Right atrium auricular region (tissue), 2 donors: ENCODE measurements around the gene SPP1. TPM values are rescaled to one million over a fixed set of nuclear protein-coding genes. Genes with fewer than 3 reads are reported as not detected.

Source experiments
- DNase-seq: peaks from one replicate; pipeline ENCODE4 v3.0.0-alpha.2; 2019; ENCODE audit warnings: low spot score
- H3K27ac ChIP-seq, 2 donors: fragments of 200-600 bp; sonication (generic); 1 replicate in 1 of 2; 2 replicates in 1 of 2; pipeline ENCODE4 v1.5.1; 2016 to 2019
- H3K27me3 ChIP-seq, 2 donors: fragments of 200-600 bp; sonication (generic); one replicate each; pipeline versions ENCODE4 v1.5.1 to v1.6.0; 2017 to 2019
- H3K36me3 ChIP-seq: fragments of 200-600 bp; sonication (generic); one replicate; pipeline ENCODE4 v1.5.1; 2016
- H3K4me1 ChIP-seq, 2 donors: fragments of 200-600 bp; sonication (generic); one replicate each; pipeline versions ENCODE4 v1.5.1 to v1.6.0; 2017 to 2019
- H3K4me3 ChIP-seq, 2 donors: fragments of 200-600 bp; sonication (generic); 1 replicate in 1 of 2; 2 replicates in 1 of 2; pipeline ENCODE4 v1.5.1; 2017 to 2019; ENCODE audit warnings: mild to moderate bottlenecking in 1 of 2, moderate library complexity in 1 of 2
- H3K9me3 ChIP-seq, 2 donors: fragments of 200-600 bp; sonication (generic); one replicate each; pipeline ENCODE4 v1.5.1; 2019
- total RNA-seq, 2 donors: library from RNA; depleted of rRNA; stranded (reverse); fragments of >200 nt; gene quantifications; one replicate each; pipeline ENCODE4 v1.1.0, GENCODE V29; 2016
- TF ChIP-seq, protein P1 (sequence below), 2 donors: fragments of 200-600 bp; sonication (generic); IDR thresholded peaks; one replicate each; pipeline ENCODE4 v1.5.1; 2019; ENCODE audit warnings: antibody characterized with exemption in 2 of 2

SPP1 gene
- total RNA-seq, 2 donors from 2014 or later, result 15.0 to 41.3 TPM

- Histone ChIP-seq H3K27ac (no peak overlapping the region), H3K27me3 (no peaks in the 10 kb centered on the region), H3K9me3 (no peaks in the 10 kb centered on the region), H3K4me3 (no peak overlapping the region), H3K4me1 (no peaks in the 10 kb centered on the region), H3K36me3 (no peaks in the 10 kb centered on the region)
- DNase-seq, result no peak
- TF ChIP-seq, protein P1, sequence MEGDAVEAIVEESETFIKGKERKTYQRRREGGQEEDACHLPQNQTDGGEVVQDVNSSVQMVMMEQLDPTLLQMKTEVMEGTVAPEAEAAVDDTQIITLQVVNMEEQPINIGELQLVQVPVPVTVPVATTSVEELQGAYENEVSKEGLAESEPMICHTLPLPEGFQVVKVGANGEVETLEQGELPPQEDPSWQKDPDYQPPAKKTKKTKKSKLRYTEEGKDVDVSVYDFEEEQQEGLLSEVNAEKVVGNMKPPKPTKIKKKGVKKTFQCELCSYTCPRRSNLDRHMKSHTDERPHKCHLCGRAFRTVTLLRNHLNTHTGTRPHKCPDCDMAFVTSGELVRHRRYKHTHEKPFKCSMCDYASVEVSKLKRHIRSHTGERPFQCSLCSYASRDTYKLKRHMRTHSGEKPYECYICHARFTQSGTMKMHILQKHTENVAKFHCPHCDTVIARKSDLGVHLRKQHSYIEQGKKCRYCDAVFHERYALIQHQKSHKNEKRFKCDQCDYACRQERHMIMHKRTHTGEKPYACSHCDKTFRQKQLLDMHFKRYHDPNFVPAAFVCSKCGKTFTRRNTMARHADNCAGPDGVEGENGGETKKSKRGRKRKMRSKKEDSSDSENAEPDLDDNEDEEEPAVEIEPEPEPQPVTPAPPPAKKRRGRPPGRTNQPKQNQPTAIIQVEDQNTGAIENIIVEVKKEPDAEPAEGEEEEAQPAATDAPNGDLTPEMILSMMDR (IDR thresholded peaks at IDR 0.05), result no peak
Measured at GRCh38 chr4:87971866-87972265, 3.6 kb upstream of the SPP1 start.

- H3K4me3 ChIP-seq, result no peak overlapping the region
- DNase-seq, result no peak
- no peak overlapping the region for H3K27ac ChIP-seq
Measured at GRCh38 chr4:87973283-87974169, 2.0 kb upstream of the SPP1 start.

DNA sequence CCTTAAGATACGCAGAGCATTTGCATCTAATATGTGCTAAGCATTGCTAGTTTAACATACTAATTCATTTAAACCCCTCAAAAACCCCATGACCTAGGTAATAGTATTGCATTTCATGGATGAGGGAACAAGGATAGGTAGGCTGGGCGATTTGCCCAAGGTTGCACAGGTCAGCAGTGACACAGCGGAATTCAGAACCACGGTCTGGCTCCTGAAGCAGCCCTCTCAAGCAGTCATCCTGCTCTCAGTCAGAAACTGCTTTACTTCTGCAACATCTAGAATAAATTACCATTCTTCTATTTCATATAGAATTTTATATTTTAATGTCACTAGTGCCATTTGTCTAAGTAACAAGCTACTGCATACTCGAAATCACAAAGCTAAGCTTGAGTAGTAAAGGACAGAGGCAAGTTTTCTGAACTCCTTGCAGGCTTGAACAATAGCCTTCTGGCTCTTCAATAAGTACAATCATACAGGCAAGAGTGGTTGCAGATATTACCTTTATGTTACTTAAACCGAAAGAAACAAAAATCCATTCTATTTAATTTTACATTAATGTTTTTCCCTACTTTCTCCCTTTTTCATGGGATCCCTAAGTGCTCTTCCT lies 555 bp upstream of the SPP1 start:
- Histone ChIP-seq H3K27me3 (no peaks in the 10 kb centered on the region), H3K27ac (no peak overlapping the region), H3K9me3 (no peaks in the 10 kb centered on the region), H3K36me3 (no peaks in the 10 kb centered on the region), H3K4me1 (no peaks in the 10 kb centered on the region), H3K4me3 (no peak overlapping the region)
- DNase-seq, result no peak
- TF ChIP-seq, protein P1 (IDR thresholded peaks at IDR 0.05), result no peak

More at GRCh38 chr4:87973283-87974169, 2.0 kb upstream of the SPP1 start:
- TF ChIP-seq, protein P1 (IDR thresholded peaks at IDR 0.05), result peak; percentile 63 to 91
- Histone ChIP-seq H3K36me3 (no peaks in the 10 kb centered on the region), H3K9me3 (no peaks in the 10 kb centered on the region), H3K4me1 (no peaks in the 10 kb centered on the region), H3K27me3 (no peaks in the 10 kb centered on the region)

GRCh38 chr4:87977521-87978278 lies 2.2 kb downstream of the SPP1 start:
- H3K27me3 ChIP-seq, result no peaks in the 10 kb centered on the region
- TF ChIP-seq, protein P1 (IDR thresholded peaks at IDR 0.05), result no peak
- no peak overlapping the region for H3K27ac ChIP-seq
- H3K4me1 ChIP-seq, result no peaks in the 10 kb centered on the region
- H3K4me3 ChIP-seq, result no peak overlapping the region
- H3K9me3 ChIP-seq, result no peaks in the 10 kb centered on the region
- H3K36me3 ChIP-seq, result no peaks in the 10 kb centered on the region
- no peak for DNase-seq

DNA sequence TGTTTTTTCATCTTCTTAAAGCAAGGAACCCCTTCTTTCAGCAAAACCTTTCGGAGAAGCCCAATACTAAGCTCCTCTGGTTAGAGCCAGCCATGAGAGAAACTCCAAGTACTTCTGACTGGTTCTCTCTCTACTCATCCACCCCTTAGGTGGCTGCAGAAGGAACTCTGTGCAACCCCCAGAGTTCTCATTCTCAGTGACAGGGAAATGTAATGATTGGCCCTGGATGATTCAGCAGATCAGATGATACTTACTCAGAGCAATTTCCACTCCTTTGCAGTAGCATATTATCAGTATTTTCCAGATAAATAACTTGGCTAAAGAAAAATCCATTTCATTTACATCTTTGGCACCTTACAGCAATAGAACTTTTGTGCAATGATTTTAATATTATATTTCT lies 3.2 kb downstream of the SPP1 start:
- DNase-seq, result no peak
- Histone ChIP-seq H3K36me3 (no peaks in the 10 kb centered on the region), H3K4me3 (no peak overlapping the region), H3K27me3 (no peaks in the 10 kb centered on the region), H3K27ac (no peak overlapping the region), H3K4me1 (no peaks in the 10 kb centered on the region), H3K9me3 (no peaks in the 10 kb centered on the region)
- TF ChIP-seq, protein P1 (IDR thresholded peaks at IDR 0.05), result no peak
